AG10803 (cell line): ENCODE results near the gene LRRN4.
"Not testable (repeated sequence)": the region's sequence is repeated elsewhere in the genome, so short reads cannot be mapped to it uniquely, and the experiment has no call there.

Source experiments
- DNase-seq: peaks from one replicate; pipeline ENCODE4 v3.0.0; 2010; ENCODE audit warnings: low read depth
- H3K4me3 ChIP-seq: 2 replicates; pipeline ENCODE4 v1.5.1; 2011; ENCODE audit warnings: mild to moderate bottlenecking, low read length, control low read depth
- CTCF ChIP-seq: conservative IDR thresholded peaks from 2 replicates; pipeline ENCODE4 v1.5.1; 2011; ENCODE audit warnings: mild to moderate bottlenecking, low read length, control low read depth, inconsistent platforms

The LRRN4 gene

GRCh38 chr20:6060213-6060612, 6.4 kb upstream of the LRRN4 start:
- no peak for TF ChIP-seq CTCF
- no peak overlapping the region for H3K4me3 ChIP-seq
- DNase-seq, result no peak

GRCh38 chr20:6058684-6059295, 4.9 kb upstream of the LRRN4 start:
- TF ChIP-seq CTCF, result no peak
- no peak for DNase-seq
- no peak overlapping the region for H3K4me3 ChIP-seq

- no peak overlapping the region for H3K4me3 ChIP-seq
- TF ChIP-seq CTCF, result no peak
- DNase-seq, result no peak
Measured at GRCh38 chr20:6057691-6058090, 3.8 kb upstream of the LRRN4 start.

- H3K4me3 ChIP-seq, result no peak overlapping the region
- TF ChIP-seq CTCF, result no peak
- DNase-seq, result no peak
Measured at GRCh38 chr20:6057139-6057538, 3.3 kb upstream of the LRRN4 start.

- no peak for DNase-seq
- no peak overlapping the region for H3K4me3 ChIP-seq
- no peak for TF ChIP-seq CTCF
Measured at GRCh38 chr20:6055981-6056569, 2.2 kb upstream of the LRRN4 start.

- DNase-seq, result no peak
- no peak for TF ChIP-seq CTCF
Measured at GRCh38 chr20:6055161-6055783, 1.4 kb upstream of the LRRN4 start.

GRCh38 chr20:6054689-6055051, 810 bp upstream of the LRRN4 start:
- not testable (repeated sequence) for DNase-seq, H3K4me3 ChIP-seq

More at GRCh38 chr20:6055161-6055783, 1.4 kb upstream of the LRRN4 start:
- no peak overlapping the region for H3K4me3 ChIP-seq
